LNCAP (cell line): Measurements from ENCODE around the gene ERI3.

ENCODE experiments used
- TF ChIP-seq, protein P1 (sequence below): fragments of 450-650 bp; IDR thresholded peaks from 2 replicates; pipeline ENCODE4 v1.5.1; 2017; ENCODE audit warnings: mild to moderate bottlenecking

Gene ERI3

DNA sequence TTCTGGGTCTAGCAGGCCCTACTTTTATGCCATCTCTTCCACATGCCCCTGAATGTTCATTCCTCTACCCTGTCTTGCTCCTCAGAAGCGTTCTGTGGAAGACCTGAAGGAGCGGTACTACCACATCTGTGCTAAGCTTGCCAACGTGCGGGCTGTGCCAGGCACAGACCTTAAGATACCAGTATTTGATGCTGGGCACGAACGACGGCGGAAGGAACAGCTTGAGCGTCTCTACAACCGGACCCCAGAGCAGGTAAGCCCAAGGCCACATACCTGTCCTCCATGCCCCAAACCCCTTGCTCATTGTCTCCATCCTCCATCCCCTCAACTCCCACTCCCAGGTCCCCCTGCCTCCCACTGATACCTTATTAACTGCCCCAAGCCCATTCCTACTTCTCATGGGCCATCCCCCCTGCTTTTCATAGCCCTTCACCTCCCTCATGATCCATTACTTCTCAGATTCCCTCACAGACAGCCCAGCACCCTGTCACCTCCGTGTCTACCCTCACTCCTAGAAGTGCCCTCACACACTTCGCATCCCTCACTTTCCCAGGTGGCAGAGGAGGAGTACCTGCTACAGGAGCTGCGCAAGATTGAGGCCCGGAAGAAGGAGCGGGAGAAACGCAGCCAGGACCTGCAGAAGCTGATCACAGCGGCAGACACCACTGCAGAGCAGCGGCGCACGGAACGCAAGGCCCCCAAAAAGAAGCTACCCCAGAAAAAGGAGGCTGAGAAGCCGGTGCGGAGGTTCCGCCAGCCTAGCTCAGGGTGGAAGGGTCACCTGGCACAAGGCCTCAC is 136.4 kb downstream of the ERI3 start:
- TF ChIP-seq, protein P1, sequence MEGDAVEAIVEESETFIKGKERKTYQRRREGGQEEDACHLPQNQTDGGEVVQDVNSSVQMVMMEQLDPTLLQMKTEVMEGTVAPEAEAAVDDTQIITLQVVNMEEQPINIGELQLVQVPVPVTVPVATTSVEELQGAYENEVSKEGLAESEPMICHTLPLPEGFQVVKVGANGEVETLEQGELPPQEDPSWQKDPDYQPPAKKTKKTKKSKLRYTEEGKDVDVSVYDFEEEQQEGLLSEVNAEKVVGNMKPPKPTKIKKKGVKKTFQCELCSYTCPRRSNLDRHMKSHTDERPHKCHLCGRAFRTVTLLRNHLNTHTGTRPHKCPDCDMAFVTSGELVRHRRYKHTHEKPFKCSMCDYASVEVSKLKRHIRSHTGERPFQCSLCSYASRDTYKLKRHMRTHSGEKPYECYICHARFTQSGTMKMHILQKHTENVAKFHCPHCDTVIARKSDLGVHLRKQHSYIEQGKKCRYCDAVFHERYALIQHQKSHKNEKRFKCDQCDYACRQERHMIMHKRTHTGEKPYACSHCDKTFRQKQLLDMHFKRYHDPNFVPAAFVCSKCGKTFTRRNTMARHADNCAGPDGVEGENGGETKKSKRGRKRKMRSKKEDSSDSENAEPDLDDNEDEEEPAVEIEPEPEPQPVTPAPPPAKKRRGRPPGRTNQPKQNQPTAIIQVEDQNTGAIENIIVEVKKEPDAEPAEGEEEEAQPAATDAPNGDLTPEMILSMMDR: no peak

DNA sequence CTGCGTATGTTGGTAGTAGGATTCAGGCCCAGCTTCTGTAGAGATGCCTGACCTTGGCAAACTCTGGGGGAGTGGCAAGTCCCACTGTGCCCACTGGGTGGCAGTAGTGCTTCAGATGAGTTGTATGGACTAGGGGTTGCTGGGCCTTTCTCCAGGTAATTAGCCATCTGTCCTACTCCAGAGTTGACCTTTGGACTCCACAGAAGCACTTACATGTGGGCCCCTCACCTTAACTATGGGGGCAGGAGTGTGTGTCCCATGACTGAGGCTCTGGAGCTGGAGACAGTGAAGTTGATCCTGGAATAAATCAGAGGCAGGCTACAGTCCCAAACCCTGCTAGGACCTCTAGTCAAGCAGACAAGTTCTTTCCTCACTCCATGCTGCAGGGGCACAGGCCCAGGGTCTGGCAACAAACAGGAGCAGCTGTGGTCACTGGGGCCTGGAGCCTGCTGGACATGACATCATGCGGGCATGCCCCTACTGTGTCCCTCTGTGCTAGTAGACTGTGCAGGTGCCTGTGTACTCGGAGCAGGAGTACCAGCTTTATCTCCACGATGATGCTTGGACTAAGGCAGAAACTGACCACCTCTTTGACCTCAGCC is 137.1 kb downstream of the ERI3 start:
- TF ChIP-seq, protein P1: peak; percentile 94

DNA sequence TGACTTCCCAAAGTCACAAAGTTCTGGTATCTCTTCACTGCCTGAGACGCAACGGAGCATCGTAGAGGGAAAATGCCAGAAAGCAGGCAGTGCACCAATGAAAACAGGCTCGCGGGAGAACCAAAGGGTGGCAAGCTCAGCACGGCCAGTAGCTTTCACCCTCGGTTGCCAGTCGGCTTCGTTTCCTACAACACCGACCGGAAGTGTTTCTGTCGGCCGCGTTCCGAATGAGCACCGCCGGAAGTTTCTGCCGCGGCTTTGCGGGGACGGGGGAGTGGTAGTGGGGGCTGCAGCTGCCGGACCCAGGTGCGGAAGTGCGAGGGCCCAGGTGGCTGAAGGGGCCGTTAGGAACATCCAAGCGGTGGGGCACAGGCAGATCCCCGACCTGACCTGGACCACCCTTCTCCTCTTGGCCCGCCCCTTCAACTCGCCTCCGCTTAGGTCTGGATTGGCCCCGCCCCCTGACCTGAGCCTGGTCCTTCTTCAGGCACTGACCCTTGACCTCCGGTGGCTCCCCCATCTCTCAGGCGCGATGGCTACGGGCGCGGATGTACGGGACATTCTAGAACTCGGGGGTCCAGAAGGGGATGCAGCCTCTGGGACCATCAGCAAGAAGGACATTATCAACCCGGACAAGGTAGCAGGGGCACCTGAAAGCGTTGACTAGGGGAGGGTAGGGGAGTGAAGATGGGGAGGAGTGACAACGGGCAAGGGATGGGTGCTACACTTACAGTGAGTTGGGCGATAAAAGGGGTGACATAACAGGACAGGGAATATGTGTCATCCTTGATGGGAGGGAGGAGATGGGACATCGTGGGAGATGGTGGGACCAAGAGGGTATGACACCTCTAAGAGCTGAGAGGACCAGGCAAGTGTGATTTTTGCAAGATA is 141.6 kb downstream of the ERI3 start, which contains the start of gene DMAP1:
Gene DMAP1 (plus strand): TSS at position 250 of the 891 bp plus-strand sequence. CDS start 283 bp downstream, at position 533.
- TF ChIP-seq, protein P1: no peak

DNA sequence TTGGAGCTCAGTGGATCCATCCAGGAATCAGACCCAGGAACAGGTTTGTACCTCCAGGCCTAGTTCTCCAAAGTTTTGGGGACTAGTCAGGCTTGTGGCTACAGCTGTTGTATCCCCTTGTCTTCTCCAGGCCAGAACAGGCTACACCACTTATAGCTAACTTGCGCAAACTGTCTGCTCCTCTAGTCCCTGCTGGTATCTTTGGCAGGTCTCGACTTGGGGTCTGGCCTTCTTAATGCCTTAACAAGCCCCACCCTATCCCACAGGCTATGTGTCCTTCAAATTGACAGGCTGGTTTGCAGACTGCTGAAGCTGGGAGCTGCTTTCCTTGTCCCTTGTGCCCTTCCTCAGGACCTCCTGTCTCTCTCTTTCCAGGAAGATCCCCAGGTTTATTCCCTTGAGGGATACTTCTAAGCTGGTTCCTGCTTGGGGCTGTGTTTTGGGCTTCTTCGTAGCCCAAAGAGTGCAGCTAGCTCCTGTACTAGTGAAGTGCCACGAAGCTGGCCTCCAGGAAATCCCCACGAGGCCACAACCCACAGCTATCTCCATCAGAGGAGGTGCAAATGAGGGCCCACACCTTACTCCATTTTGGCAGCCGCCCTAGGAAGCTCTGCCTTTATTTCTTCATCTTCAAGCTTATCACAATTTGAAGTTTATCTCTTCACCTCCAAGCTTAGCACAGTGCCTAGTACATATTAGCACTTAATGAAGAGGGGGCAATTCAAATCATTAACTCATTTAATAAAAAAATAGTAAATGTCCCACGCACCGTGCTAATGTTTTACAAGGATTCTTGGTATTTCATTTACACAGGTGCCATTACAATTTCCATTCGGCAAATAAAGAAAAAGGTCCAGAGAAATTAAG is 142.5 kb downstream of the ERI3 start:
- TF ChIP-seq, protein P1: no peak

DNA sequence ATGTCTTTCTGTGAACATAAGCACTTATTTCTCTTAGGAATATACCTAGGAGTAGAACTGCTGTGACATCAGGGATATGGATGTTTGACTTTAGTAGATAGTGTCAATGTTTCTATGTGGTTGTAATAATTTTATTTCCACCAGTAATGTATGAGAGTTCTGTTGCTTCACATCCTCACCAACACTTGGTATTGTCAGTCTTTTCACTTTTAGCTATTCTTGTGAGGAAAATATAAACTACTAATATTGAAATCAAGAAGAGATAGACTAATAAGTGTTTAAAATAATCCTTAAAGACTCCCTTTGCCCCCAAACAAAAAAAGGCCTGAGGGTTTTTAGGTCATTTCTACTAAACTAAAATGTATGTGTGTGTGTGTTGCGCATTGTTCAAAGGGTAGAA is 144.5 kb downstream of the ERI3 start:
- TF ChIP-seq, protein P1: no peak

DNA sequence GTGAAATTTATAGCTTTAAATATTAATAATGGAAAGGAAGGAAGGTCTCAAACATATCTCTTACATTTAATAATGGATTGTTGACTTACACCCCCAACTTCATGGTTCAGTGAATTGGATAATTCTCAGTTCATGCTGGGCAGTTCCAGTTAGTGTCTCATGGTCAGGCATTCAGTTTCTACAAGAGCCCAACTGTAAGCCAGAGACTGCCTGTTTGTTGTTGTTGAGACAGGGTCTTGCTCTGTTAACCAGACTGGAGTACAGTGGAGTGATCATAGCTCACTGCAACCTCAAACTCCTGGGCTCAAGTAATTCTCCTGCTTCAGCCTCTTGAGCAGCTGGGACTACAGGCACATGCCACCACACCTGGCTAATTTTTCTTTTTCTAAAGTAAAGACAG is 146.8 kb downstream of the ERI3 start:
- TF ChIP-seq, protein P1: no peak
